ENCODE results near the gene BDKRB2. TPM values are rescaled to one million over a fixed set of nuclear protein-coding genes. Genes with fewer than 3 reads are reported as not detected.

Gene BDKRB2
- total RNA-seq, 1 experiment from 2014 or later: 0.15 TPM

- Mint-ChIP-seq H3K27me3 (ENCODE audit: low read depth) (peaks cover 3% of the 10 kb centered on the region; the same call in 1 of the 2 replicates), H3K27ac (no peak overlapping the region; a peak in 1 of 7 replicates), H3K4me3 (no peak overlapping the region), H3K9me3 (peaks cover 7 to 10% of the 10 kb centered on the region in 2 experiments), H3K4me1 (peaks cover 14 to 19% of the 10 kb centered on the region in 2 experiments), H3K36me3 (ENCODE audit: insufficient read depth in 1 of 3, low read depth in 3 of 3) (peaks cover 0 to 8% (median 0%) of the 10 kb centered on the region in 3 experiments; a peak in 4 of 7 replicates)
- H2AK5ac ChIP-seq (ENCODE audit: insufficient read length, low read length): no peak overlapping the region
- no peak overlapping the region for H3K4me2 ChIP-seq (ENCODE audit: insufficient read depth, insufficient read length, low read length)
- H3K79me1 ChIP-seq (ENCODE audit: insufficient read depth, low read depth, low read length, poor library complexity, severe bottlenecking): no peaks in the 10 kb centered on the region
- H3K56ac ChIP-seq (ENCODE audit: insufficient read length, low read depth, low read length): no peak overlapping the region
- H3K4ac ChIP-seq (ENCODE audit: low read depth, low read length): no peak overlapping the region
- no peak overlapping the region for H4K8ac ChIP-seq (replicated peaks; ENCODE audit: insufficient read length, low read depth, low read length)
- H2BK120ac ChIP-seq (ENCODE audit: low read depth, low read length, poor library complexity, severe bottlenecking): no peak overlapping the region
- no peak overlapping the region for H3K9ac ChIP-seq (ENCODE audit: extremely low read depth, insufficient read length, low read length)
- no peaks in the 10 kb centered on the region for H4K20me1 ChIP-seq (ENCODE audit: control insufficient read depth, insufficient read depth, insufficient read length)
- no peak overlapping the region for H4K5ac ChIP-seq (ENCODE audit: insufficient read length, low read depth, low read length)
- H3K14ac ChIP-seq (ENCODE audit: insufficient read depth, low read length): no peak overlapping the region
- H3K79me2 ChIP-seq (ENCODE audit: insufficient read depth, low read length): no peaks in the 10 kb centered on the region
- H4K91ac ChIP-seq (ENCODE audit: insufficient read length, low read depth, low read length): no peak overlapping the region
- H2BK15ac ChIP-seq (ENCODE audit: low read depth, low read length): no peak overlapping the region
- H3K27ac ChIP-seq (ENCODE audit: insufficient read length, low read depth, low read length): no peak overlapping the region
- no peaks in the 10 kb centered on the region for H3K27me3 ChIP-seq (ENCODE audit: insufficient read depth, low read length)
- no peak for TF ChIP-seq CTCF (conservative IDR thresholded peaks at IDR 0.05)
- no peak overlapping the region for H2BK20ac ChIP-seq (ENCODE audit: low read depth, low read length, poor library complexity, severe bottlenecking)
- DNase-seq: no peak
- no peaks in the 10 kb centered on the region for H3K23me2 ChIP-seq (ENCODE audit: insufficient read length, low read depth, low read length, poor library complexity, severe bottlenecking)
- no peak overlapping the region for H3T11ph ChIP-seq (ENCODE audit: low read length)
- peaks cover 5% of the 10 kb centered on the region for H3K9me3 ChIP-seq (ENCODE audit: control insufficient read depth, low read depth, low read length)
- no peak overlapping the region for H3K18ac ChIP-seq (ENCODE audit: insufficient read length, low read depth, low read length)
- no peak overlapping the region for H2BK5ac ChIP-seq (ENCODE audit: insufficient read length, low read length)
- H3K4me1 ChIP-seq (ENCODE audit: insufficient read depth, low read length): peaks cover 6% of the 10 kb centered on the region
- H3K23ac ChIP-seq (ENCODE audit: insufficient read length, low read depth, low read length): no peak overlapping the region
- no CpG with 5 or more reads among the region's 11 CpGs for WGBS (ENCODE audit: extremely low coverage, insufficient read length, low lambda C conversion rate)
- no peak overlapping the region for H2BK12ac ChIP-seq (ENCODE audit: insufficient read length, low read depth, low read length)
- no peak overlapping the region for H2AFZ ChIP-seq (ENCODE audit: low read length)
These were observed 27.9 kb downstream of the BDKRB2 start for GRCh38 chr14:96232506-96232905.
